ENCODE measurements around the gene PAAF1. TPM values are rescaled to one million over a fixed set of nuclear protein-coding genes. Genes with fewer than 3 reads are reported as not detected.

PAAF1 gene
- total RNA-seq, 1 donor from 2014 or later, result 11.3 TPM

Other genes starting within 250 kb of the PAAF1 start
- gene PLEKHB1, start 230.4 kb upstream of the PAAF1 start, total RNA-seq, result 13.7 TPM
- 97.8 TPM for gene RAB6A, start 115.9 kb upstream of the PAAF1 start, total RNA-seq
- gene MRPL48, start 89.1 kb upstream of the PAAF1 start, total RNA-seq, result 45.4 TPM
- 46.5 TPM for gene COA4, start 153 bp upstream of the PAAF1 start, total RNA-seq
- not detected for gene DNAJB13, start 74.0 kb downstream of the PAAF1 start, total RNA-seq
- gene UCP2, start 105.8 kb downstream of the PAAF1 start, total RNA-seq, result 25.8 TPM
- 17.2 TPM for gene UCP3, start 132.1 kb downstream of the PAAF1 start, total RNA-seq

Measured in Right ventricle myocardium superior (tissue), 1 donor.